PC-3 (cell line): Measurements from ENCODE around the gene MSI2. TPM values are rescaled to one million over a fixed set of nuclear protein-coding genes. Genes with fewer than 3 reads are reported as not detected.

Experiments used
- ATAC-seq: fragments of 200-7000 bp; cut with Tn5 transposase; 2 replicates; pipeline ENCODE4 v1.9.1; 2020; ENCODE audit warnings: mild to moderate bottlenecking, moderate library complexity
- BruUV-seq: library from RNA; stranded (reverse); fragments of 400-500 nt; replicated peaks from 2 replicates; lab custom pipeline; 2021; lab: Mats Ljungman, UMichigan
- CTCF ChIA-PET: fragments of 300-600 bp; sonication (Branson Sonifier 250); formaldehyde crosslinking; loops from one replicate; lab custom pipeline; 2022; ENCODE audit warnings: antibody characterized with exemption; lab: Charles Lee
- POLR2A ChIA-PET: fragments of 300-600 bp; sonication (Branson Sonifier 250); formaldehyde crosslinking; loops from one replicate; lab custom pipeline; 2022; ENCODE audit warnings: antibody characterized with exemption; ENCODE audit not compliant: unreplicated experiment; lab: Charles Lee
- DNase-seq: peaks from one replicate; pipeline ENCODE4 v3.0.0-alpha.2; 2015
- H2AFZ ChIP-seq: fragments of 300-600 bp; sonication (generic); 2 replicates; pipeline ENCODE4 v1.6.0; 2016; ENCODE audit warnings: antibody characterized with exemption, low read length
- H3F3A ChIP-seq: fragments of 300-600 bp; sonication (generic); one replicate; pipeline ENCODE4 v1.6.0; 2017; ENCODE audit warnings: antibody characterized with exemption, low read length, control low read depth, mild to moderate bottlenecking; ENCODE audit not compliant: unreplicated experiment
- H3K27ac ChIP-seq: fragments of 300-600 bp; sonication (generic); 2 replicates; pipeline ENCODE4 v1.5.1; 2016; ENCODE audit warnings: mild to moderate bottlenecking, low read length
- H3K27me3 ChIP-seq: fragments of 300-600 bp; sonication (generic); 2 replicates; pipeline ENCODE4 v1.6.1; 2016; ENCODE audit warnings: low read length, mixed read lengths
- H3K36me3 ChIP-seq: fragments of 300-600 bp; sonication (generic); 2 replicates; pipeline ENCODE4 v1.6.1; 2016; ENCODE audit warnings: low read depth, mixed run types, low read length, mixed read lengths
- H3K4me1 ChIP-seq: fragments of 300-600 bp; sonication (generic); 2 replicates; pipeline ENCODE4 v1.5.1; 2016; ENCODE audit warnings: low read length; ENCODE audit not compliant: insufficient read depth
- H3K4me2 ChIP-seq: fragments of 300-600 bp; sonication (generic); 2 replicates; pipeline ENCODE4 v1.6.0; 2016; ENCODE audit warnings: low read length
- H3K4me3 ChIP-seq: fragments of 300-600 bp; sonication (generic); 2 replicates; pipeline ENCODE4 v1.5.1; 2016; ENCODE audit warnings: mild to moderate bottlenecking, low read length, mixed read lengths
- H3K79me2 ChIP-seq: fragments of 300-600 bp; sonication (generic); 2 replicates; pipeline ENCODE4 v1.6.1; 2017; ENCODE audit warnings: low read length, mixed read lengths
- H3K9ac ChIP-seq: fragments of 300-600 bp; sonication (generic); 2 replicates; pipeline ENCODE4 v1.6.0; 2016; ENCODE audit warnings: mild to moderate bottlenecking, low read length
- H3K9me2 ChIP-seq: fragments of 300-600 bp; sonication (generic); replicated peaks from 2 replicates; pipeline ENCODE4 v1.6.1; 2016; ENCODE audit warnings: mixed run types, low read length, mixed read lengths
- H3K9me3 ChIP-seq: fragments of 300-600 bp; sonication (generic); 2 replicates; pipeline ENCODE4 v1.6.1; 2016; ENCODE audit warnings: low read length, mixed read lengths
- H4K20me1 ChIP-seq: fragments of 300-600 bp; sonication (generic); 2 replicates; pipeline ENCODE4 v1.6.1; 2016; ENCODE audit warnings: low read length, mixed read lengths
- EZH2 ChIP-seq: fragments of 300-600 bp; sonication (generic); IDR thresholded peaks from one replicate; pipeline ENCODE4 v1.6.1; 2017; ENCODE audit warnings: antibody characterized with exemption, mild to moderate bottlenecking, low read length; ENCODE audit not compliant: unreplicated experiment
- EZH2phosphoT487 ChIP-seq: fragments of 300-600 bp; sonication (generic); IDR thresholded peaks from 2 replicates; pipeline ENCODE4 v1.6.1; 2018; ENCODE audit warnings: mild to moderate bottlenecking, antibody characterized with exemption, low read length, borderline replicate concordance
- intact Hi-C: fragments of 100-400 bp; cut with micrococcal nuclease; formaldehyde crosslinking; loops from 2 replicates; pipeline ENCODE4 v1.9.0; 2023
- total RNA-seq: library from RNA; depleted of rRNA; stranded (reverse); fragments of >200 nt; gene quantifications from 2 replicates; pipeline ENCODE4 v1.2.3, GENCODE V29; 2014
- TF ChIP-seq, protein P1 (sequence below): fragments of 300-600 bp; sonication (generic); conservative IDR thresholded peaks from 2 replicates; pipeline ENCODE4 v1.5.1; 2017; ENCODE audit warnings: antibody characterized with exemption, low read depth, mild to moderate bottlenecking, low read length

MSI2 gene
- total RNA-seq, 1 experiment from 2014 or later: 54.7 TPM

- ATAC-seq (no peak; the same call in 1 of the 2 replicates), DNase-seq (no peak)
- ChIA-PET POLR2A (no interaction called here), CTCF (no interaction called here)
- Histone ChIP-seq H2AFZ (no peak overlapping the region), H3K36me3 (peaks cover 6% of the 10 kb centered on the region), H3K27me3 (no peaks in the 10 kb centered on the region), H3K27ac (no peak overlapping the region), H3K4me2 (no peak overlapping the region), H3K4me1 (peaks cover 8% of the 10 kb centered on the region), H3K9ac (no peak overlapping the region), H3K79me2 (no peaks in the 10 kb centered on the region), H4K20me1 (no peaks in the 10 kb centered on the region), H3K9me3 (peaks cover 5% of the 10 kb centered on the region; the same call in 1 of the 2 replicates), H3F3A (no peaks in the 10 kb centered on the region), H3K9me2 (no peaks in the 10 kb centered on the region), H3K4me3 (no peak overlapping the region)
- intact Hi-C loops: no loop called here
- TF ChIP-seq, protein P1, sequence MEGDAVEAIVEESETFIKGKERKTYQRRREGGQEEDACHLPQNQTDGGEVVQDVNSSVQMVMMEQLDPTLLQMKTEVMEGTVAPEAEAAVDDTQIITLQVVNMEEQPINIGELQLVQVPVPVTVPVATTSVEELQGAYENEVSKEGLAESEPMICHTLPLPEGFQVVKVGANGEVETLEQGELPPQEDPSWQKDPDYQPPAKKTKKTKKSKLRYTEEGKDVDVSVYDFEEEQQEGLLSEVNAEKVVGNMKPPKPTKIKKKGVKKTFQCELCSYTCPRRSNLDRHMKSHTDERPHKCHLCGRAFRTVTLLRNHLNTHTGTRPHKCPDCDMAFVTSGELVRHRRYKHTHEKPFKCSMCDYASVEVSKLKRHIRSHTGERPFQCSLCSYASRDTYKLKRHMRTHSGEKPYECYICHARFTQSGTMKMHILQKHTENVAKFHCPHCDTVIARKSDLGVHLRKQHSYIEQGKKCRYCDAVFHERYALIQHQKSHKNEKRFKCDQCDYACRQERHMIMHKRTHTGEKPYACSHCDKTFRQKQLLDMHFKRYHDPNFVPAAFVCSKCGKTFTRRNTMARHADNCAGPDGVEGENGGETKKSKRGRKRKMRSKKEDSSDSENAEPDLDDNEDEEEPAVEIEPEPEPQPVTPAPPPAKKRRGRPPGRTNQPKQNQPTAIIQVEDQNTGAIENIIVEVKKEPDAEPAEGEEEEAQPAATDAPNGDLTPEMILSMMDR: no peak
- no peak for TF ChIP-seq EZH2
- TF ChIP-seq EZH2phosphoT487: no peak
- no TSS peak for BruUV-seq
Measured at GRCh38 chr17:57612202-57613071, 356.1 kb downstream of the MSI2 start.

DNA sequence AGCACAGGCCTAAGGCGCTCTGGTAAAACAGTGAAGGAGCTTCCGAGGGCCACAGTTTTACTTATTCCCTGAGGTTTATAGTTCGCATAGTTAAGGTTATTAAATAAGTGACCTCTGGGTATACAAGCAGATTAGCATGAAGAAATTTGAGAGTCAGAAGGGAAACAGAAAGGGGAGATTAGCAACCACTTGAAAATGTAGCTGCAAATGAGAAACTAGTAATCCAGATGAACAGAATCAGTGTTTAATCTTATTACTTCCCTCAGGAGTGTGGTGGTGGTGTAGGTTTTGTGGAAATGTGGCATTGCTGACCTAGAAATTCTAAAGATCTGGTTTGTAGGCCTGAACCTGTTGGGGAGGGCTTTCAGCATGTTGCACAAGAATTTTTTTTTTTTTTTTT is 358.4 kb downstream of the MSI2 start:
- DNase-seq (no peak), ATAC-seq (no peak)
- H3K9ac ChIP-seq: no peak overlapping the region
- no peaks in the 10 kb centered on the region for H3K27me3 ChIP-seq
- H3K4me3 ChIP-seq: no peak overlapping the region
- no TSS peak for BruUV-seq
- H3K36me3 ChIP-seq: peaks cover 7% of the 10 kb centered on the region
- H3F3A ChIP-seq: no peaks in the 10 kb centered on the region
- no peaks in the 10 kb centered on the region for H3K79me2 ChIP-seq
- TF ChIP-seq, protein P1: no peak
- TF ChIP-seq EZH2phosphoT487 (no peak), EZH2 (no peak)
- no peaks in the 10 kb centered on the region for H4K20me1 ChIP-seq
- CTCF ChIA-PET: no interaction called here
- no peaks in the 10 kb centered on the region for H3K4me1 ChIP-seq
- no peak overlapping the region for H2AFZ ChIP-seq
- POLR2A ChIA-PET: no interaction called here
- no peaks in the 10 kb centered on the region for H3K9me2 ChIP-seq
- no peak overlapping the region for H3K27ac ChIP-seq
- intact Hi-C loops: no loop called here
- H3K4me2 ChIP-seq: no peak overlapping the region
- H3K9me3 ChIP-seq: peaks cover 5% of the 10 kb centered on the region; the same call in 1 of the 2 replicates
